ENCODE measurements around the gene SLC30A3.

- TF ChIP-seq, protein P1, sequence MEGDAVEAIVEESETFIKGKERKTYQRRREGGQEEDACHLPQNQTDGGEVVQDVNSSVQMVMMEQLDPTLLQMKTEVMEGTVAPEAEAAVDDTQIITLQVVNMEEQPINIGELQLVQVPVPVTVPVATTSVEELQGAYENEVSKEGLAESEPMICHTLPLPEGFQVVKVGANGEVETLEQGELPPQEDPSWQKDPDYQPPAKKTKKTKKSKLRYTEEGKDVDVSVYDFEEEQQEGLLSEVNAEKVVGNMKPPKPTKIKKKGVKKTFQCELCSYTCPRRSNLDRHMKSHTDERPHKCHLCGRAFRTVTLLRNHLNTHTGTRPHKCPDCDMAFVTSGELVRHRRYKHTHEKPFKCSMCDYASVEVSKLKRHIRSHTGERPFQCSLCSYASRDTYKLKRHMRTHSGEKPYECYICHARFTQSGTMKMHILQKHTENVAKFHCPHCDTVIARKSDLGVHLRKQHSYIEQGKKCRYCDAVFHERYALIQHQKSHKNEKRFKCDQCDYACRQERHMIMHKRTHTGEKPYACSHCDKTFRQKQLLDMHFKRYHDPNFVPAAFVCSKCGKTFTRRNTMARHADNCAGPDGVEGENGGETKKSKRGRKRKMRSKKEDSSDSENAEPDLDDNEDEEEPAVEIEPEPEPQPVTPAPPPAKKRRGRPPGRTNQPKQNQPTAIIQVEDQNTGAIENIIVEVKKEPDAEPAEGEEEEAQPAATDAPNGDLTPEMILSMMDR (conservative IDR thresholded peaks at IDR 0.05): no peak
- no peak for TF ChIP-seq EZH2 (IDR thresholded peaks at IDR 0.05; ENCODE audit: low read depth)
Observed at GRCh38 chr2:27258051-27258450, 4.8 kb downstream of the SLC30A3 start.

Measured in PC-9 (cell line).